HL-60 (cell line): ENCODE measurements around the gene TBC1D22A.

ENCODE experiments used
- GABPA ChIP-seq: IDR thresholded peaks from 2 replicates; pipeline ENCODE4 v1.6.1; 2012; ENCODE audit warnings: low read depth
- POLR2AphosphoS5 ChIP-seq: IDR thresholded peaks from 2 replicates; pipeline ENCODE4 v1.6.1; 2012; ENCODE audit warnings: low read depth
- TF ChIP-seq, protein P1 (sequence below): IDR thresholded peaks from one replicate; pipeline ENCODE4 v1.5.1; 2011; ENCODE audit warnings: low read length, control low read depth, inconsistent platforms; ENCODE audit not compliant: insufficient read depth

DNA sequence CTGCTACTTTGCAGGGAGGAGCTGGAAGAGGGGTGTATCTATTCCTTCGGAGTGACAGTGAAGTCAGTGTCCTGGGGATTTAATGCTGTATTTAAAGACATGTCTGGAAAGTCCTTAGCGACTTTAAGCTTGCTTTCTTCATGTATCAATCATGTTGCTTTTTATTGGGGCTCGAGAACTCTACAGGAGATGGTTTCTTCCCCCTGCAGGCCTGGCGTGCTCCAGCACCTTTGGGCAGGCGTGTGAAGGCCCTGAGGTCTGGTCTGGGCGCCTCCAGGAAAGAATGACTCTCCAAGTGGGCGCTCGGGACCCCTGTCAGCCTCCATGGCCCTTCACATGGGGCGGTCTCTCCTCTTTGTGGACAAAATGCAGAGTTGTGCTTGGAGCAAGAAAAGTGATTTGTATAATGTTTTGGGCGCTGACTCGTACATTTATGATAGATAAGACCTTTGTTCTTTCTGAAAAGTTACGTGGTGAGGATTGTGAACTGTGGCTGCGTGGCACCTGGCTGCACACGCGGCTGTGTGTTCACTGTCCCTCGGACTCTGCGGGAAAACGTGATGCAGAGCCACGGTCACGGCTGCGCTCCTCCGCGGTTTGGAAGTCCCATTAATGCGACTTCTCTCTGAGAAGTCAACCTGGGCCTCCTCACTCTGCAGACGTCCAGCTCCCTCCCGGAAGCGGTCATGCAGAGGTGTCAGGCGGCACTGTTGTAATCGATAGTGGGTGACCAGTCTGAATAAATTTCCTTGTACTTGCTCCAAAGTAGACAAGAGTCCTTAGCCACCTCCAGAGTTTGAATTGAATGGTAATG is 282.5 kb downstream of the TBC1D22A start:
- TF ChIP-seq, protein P1, sequence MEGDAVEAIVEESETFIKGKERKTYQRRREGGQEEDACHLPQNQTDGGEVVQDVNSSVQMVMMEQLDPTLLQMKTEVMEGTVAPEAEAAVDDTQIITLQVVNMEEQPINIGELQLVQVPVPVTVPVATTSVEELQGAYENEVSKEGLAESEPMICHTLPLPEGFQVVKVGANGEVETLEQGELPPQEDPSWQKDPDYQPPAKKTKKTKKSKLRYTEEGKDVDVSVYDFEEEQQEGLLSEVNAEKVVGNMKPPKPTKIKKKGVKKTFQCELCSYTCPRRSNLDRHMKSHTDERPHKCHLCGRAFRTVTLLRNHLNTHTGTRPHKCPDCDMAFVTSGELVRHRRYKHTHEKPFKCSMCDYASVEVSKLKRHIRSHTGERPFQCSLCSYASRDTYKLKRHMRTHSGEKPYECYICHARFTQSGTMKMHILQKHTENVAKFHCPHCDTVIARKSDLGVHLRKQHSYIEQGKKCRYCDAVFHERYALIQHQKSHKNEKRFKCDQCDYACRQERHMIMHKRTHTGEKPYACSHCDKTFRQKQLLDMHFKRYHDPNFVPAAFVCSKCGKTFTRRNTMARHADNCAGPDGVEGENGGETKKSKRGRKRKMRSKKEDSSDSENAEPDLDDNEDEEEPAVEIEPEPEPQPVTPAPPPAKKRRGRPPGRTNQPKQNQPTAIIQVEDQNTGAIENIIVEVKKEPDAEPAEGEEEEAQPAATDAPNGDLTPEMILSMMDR = no peak
- TF ChIP-seq POLR2AphosphoS5 = no peak
- no peak for TF ChIP-seq GABPA
